Measurements from ENCODE around the gene RIMBP3B.
"Not testable (repeated sequence)": the region's sequence is repeated elsewhere in the genome, so short reads cannot be mapped to it uniquely, and the experiment has no call there.

Gene RIMBP3B, protein sequence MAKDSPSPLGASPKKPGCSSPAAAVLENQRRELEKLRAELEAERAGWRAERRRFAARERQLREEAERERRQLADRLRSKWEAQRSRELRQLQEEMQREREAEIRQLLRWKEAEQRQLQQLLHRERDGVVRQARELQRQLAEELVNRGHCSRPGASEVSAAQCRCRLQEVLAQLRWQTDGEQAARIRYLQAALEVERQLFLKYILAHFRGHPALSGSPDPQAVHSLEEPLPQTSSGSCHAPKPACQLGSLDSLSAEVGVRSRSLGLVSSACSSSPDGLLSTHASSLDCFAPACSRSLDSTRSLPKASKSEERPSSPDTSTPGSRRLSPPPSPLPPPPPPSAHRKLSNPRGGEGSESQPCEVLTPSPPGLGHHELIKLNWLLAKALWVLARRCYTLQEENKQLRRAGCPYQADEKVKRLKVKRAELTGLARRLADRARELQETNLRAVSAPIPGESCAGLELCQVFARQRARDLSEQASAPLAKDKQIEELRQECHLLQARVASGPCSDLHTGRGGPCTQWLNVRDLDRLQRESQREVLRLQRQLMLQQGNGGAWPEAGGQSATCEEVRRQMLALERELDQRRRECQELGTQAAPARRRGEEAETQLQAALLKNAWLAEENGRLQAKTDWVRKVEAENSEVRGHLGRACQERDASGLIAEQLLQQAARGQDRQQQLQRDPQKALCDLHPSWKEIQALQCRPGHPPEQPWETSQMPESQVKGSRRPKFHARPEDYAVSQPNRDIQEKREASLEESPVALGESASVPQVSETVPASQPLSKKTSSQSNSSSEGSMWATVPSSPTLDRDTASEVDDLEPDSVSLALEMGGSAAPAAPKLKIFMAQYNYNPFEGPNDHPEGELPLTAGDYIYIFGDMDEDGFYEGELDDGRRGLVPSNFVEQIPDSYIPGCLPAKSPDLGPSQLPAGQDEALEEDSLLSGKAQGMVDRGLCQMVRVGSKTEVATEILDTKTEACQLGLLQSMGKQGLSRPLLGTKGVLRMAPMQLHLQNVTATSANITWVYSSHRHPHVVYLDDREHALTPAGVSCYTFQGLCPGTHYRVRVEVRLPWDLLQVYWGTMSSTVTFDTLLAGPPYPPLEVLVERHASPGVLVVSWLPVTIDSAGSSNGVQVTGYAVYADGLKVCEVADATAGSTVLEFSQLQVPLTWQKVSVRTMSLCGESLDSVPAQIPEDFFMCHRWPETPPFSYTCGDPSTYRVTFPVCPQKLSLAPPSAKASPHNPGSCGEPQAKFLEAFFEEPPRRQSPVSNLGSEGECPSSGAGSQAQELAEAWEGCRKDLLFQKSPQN (N-terminal part only)

DNA sequence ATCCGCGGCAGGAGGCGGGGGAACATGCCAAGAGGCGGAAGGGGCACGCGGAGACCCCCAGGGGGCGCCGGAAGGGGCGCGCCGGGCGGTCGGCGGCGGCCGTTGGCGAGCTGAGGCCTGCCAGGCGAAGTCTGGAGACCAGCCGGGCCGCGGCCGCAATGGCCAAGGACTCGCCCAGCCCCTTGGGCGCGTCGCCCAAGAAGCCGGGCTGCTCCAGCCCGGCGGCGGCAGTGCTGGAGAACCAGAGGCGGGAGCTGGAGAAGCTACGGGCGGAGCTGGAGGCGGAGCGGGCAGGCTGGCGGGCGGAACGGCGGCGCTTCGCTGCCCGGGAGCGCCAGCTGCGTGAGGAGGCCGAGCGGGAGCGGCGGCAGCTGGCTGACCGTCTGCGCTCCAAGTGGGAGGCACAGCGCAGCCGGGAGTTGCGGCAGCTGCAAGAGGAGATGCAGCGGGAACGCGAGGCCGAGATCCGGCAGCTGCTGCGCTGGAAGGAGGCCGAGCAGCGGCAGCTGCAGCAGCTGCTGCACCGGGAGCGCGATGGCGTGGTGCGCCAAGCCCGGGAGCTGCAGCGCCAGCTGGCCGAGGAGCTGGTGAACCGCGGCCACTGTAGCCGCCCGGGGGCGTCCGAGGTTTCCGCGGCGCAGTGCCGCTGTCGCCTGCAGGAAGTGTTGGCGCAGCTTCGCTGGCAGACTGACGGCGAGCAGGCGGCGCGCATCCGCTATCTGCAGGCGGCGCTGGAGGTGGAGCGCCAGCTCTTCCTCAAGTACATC, at the start of gene RIMBP3B:
Gene RIMBP3B, plus strand, starts transcription at position 51 of the 767 bp plus-strand sequence. Its CDS starts 108 bp downstream, at position 159.
- DNase-seq, result not testable (repeated sequence)

DNA sequence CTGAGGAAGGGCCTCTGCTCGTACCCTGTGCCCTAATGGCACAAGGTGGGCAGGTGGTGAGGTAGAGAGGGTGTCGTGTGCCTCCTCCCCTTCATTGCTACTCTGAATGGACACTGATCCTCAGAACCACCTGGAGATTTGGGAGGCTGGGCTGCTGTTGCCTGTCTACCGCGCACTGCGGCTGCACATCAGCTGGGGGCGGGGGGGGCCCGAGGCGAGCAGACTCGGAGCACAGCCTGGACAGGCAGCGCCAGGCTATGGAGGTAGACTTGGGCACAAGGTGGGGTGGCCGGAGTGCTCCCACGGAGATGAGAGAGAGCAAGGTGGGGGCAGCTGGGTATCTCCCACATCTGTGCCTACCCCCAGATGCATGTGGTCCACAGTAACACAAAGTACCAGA, 26.0 kb upstream of the RIMBP3B start:
- not testable (repeated sequence) for DNase-seq

DNA sequence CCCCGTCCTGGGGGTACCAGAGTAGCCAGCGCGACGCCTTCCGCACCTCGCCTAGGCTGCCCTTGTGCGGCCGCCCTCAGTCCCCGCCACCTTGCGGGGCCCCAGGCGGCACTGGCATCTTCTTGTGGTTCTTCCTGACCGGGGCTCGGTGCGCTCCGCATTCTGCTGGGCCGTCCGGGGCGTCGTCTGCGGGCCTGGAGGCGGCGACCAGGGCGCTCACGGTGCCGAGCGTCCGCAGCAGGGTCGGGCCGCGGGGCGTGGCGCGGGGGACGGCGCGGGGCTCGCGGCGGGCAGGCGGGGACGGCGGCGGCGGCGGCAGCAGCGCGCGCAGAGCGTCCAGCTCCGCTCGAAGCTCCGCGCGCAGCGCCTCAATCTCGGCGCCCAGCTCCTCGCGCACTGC, 23.0 kb upstream of the RIMBP3B start:
- DNase-seq, result not testable (repeated sequence)

DNA sequence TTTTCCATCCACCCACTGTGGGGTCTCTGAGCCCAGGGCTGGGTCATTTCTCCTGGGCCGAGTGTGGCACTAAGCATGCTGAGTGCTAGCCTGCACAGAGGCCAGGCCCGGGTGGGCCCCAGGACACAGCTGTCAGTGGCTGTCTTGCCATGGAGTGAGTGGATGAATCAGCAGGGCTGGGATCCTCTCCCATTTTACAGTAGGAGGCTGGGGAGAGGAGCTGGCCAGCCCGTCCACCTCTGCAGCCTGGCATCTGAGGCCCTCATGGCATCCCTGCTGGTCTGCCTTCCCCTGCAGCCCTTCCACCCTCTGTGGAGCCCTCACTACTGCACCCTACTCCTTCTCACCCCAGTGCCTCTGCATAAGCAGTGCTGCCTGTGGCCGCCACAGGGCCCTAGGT, 21.1 kb upstream of the RIMBP3B start:
- DNase-seq, result not testable (repeated sequence)

DNA sequence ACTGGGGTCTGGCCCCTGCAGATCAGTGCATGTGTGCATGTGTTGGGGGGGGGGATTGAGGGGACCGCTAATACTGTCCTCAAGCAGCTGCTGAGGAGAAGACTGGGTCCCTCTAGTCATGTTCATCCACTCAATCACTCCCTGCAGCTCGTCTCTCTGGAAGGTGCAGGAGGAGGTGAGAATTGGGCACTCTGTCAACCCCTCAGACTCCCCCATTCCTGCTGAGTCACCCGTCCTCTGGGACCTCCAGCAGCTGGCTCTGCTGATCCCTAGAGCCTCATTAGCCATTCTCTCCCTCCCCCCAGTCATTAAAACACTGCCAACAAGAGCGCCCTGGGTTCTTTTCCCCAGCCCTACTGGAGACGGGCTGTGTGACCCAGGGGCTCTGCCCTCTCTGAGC, 20.5 kb upstream of the RIMBP3B start:
- DNase-seq, result not testable (repeated sequence)

- not testable (repeated sequence) for DNase-seq
Measured at GRCh38 chr22:21363803-21364202, 19.7 kb upstream of the RIMBP3B start.

GRCh38 chr22:21364362-21364761, 19.2 kb upstream of the RIMBP3B start:
- not testable (repeated sequence) for DNase-seq

GRCh38 chr22:21365337-21365736, 18.2 kb upstream of the RIMBP3B start:
- not testable (repeated sequence) for DNase-seq

DNA sequence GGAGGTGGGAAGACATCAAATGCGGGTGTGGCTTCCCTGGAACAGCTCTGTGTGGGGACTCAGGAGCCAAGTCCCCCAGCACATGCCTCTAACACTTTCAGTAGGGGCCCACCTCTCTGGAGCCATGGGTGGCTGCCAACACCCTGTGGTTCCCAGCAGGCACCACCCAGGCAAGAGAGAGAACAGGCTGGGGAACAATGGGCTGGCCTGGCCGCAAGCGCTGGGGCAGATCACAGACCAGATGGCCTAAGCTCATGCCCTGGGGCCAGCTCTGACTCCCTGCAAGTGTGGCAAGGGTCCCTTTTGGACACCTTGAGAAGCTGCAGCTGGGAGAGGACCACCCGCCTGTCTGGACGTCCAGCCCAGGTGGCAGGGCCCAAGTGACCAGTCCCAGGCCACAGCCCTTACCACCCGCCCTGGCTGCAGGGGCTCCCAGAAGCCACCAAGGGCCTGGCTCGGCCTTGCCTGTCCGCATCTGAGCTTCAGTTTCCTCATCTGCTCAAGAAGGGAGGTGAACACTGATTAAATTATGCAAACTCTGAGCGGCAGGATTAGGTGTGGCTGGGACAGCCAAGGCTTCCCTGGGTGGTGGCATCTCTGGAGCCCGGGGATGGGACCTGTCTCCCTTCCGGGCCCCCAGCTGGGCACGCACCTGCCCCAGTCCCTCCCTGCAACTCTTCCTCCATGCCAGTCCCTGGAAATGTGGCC, 14.8 kb upstream of the RIMBP3B start:
- not testable (repeated sequence) for DNase-seq

GRCh38 chr22:21375880-21376279, 7.7 kb upstream of the RIMBP3B start:
- not testable (repeated sequence) for DNase-seq

GRCh38 chr22:21384468-21385357, 1.2 kb downstream of the RIMBP3B start:
- not testable (repeated sequence) for DNase-seq

DNA sequence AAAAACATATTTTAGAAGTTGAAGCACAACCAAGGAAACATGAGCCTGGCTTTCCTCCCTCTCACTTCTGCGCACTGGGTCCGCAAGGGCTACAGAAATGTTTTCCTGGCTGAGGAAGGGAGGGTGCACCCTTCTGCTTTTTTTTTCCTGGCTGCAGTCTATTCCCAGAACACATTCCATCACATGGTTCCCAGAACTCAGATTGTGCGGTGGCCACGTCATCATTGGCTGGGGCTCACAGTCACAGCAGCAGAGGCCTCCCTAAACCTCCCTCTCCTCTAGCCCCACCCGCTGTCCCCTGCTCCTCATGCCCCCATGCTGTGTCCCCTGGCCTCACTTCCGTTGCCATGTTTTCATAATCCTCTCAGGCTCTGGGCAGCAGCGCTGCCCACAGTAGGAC, 5.9 kb downstream of the RIMBP3B start:
- DNase-seq, result not testable (repeated sequence)

DNA sequence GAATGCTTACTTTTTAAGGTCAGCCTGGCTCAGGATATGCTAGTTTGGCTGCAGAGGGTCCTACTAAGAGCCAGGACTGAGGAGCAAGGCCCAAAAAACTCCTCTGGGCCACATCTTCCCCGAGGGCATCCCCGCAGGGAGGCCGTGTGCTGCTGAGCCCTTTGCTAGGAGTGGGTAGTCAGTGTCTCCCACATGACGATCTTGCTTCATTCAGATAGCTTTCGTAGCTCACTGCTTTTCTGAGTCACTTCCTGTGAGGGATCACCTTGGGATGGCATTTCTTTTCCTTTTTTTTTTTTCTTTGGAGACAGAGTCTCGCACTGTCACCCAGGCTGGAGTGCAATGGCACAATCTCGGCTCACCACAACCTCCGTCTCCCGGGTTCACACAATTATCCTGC, 6.5 kb downstream of the RIMBP3B start:
- not testable (repeated sequence) for DNase-seq

DNA sequence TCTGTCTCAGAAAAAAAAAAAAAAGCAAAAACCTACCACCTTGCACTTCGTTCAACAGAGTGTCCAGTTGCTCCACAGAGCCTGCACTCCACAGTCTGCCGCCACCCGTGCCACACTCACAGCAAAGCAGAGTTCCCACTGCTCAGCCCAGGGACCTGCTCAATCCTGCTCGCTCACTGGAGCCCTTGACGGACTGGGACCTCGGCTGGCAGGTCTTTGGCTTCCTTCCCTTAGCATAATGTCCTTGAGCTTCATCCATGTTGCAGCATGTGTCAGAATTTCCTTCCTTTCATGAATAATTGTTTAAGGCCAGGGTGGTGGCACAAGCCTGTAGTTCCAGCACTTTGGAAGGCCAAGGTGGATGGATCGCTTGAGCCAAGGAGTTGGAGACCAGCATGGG, 11.1 kb downstream of the RIMBP3B start:
- not testable (repeated sequence) for DNase-seq

DNA sequence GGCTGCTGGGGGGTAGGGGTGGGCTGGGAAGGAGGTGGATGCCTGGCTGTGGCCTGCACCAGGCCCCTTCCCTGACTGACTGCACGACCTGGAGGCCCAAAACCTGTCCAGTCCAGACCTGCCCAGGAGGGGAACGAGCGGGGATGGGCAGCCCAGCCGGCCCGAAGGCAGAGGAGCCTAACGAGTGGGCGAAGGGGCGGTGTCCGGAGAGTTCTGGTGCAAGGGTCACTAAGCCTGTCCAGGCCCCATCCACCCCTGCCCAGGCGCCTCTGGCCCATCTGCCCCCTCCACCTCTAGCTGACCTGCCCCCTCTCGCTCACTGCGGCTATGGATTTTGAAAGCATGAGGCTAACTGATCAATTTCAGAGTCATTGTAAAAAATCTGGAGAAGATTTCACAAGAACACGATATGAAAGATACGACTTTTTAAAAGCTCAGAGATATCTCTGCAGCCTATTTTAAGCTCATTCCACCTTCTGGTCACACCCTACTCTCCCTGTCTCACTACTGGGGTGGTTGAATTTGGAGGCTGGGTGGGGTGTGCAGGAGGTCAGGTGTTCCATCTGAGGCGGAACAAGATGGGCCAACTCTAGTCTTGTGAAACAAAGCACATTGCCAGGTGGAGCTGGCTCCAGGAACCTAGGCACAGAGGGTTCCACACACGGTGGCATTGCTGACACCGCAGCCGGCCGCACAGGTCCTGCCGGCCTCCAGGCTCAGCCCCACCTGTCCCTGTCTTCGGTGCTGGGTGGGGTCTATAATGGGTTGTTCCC, 17.8 kb downstream of the RIMBP3B start:
- not testable (repeated sequence) for DNase-seq

- not testable (repeated sequence) for DNase-seq
Measured at GRCh38 chr22:21402763-21403314, 19.3 kb downstream of the RIMBP3B start.

GRCh38 chr22:21407139-21407538, 23.6 kb downstream of the RIMBP3B start:
- not testable (repeated sequence) for DNase-seq

DNA sequence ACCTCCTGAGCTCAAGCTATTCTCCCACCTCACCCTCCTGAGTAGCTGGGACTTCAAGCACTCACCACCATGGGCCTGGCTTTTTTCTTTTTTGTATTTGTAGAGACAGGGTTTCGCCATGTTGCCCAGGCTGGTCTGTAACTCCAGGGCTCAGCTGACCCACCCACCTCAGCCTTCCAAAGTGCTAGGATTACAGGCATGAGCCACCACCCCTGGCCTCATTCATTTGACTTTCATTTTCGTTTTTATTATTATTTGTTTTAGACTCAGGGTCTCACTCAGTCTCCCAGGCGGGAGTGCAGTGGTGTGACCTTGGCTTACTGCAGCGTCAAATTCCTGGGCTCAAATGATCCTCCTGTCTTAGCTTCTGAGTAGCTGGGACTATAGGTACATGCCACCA, 24.2 kb downstream of the RIMBP3B start:
- DNase-seq, result not testable (repeated sequence)

GRCh38 chr22:21416375-21416774, 32.8 kb downstream of the RIMBP3B start:
- not testable (repeated sequence) for DNase-seq

Data from stimulated activated naive CD4-positive, alpha-beta T cell (primary cell).